ENCODE data around the gene SETX. TPM values are rescaled to one million over a fixed set of nuclear protein-coding genes. Genes with fewer than 3 reads are reported as not detected.
"Not testable (repeated sequence)": the region's sequence is repeated elsewhere in the genome, so short reads cannot be mapped to it uniquely, and the experiment has no call there.

The SETX gene
- polyA plus RNA-seq, 4 donors: 16.1 to 34.5 (median 17.8) TPM

DNA sequence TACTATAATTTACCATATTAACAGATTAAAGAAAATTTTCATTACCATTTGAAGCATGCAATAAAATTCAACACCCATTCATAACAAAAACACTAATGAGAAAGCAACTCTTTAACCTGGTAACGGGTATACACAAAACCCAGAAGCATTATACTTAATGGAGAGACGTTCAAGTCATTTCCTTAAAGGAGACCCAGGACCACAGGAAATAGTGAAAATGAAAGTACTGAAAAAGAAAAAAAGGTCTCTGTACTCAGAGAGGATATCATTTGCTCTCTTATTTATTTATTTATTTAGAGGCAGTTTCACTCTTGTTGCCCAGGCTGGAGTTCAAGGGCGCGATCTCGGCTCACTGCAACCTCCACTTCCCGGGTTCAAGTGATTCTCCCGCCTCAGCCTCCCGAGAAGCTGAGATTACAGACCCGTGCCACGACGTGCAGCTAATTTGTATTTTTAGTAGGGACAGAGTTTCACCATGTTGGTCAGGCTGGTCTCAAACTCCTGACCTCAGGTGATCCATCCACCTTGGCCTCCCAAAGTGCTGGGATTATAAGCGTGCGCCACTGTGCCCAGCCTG, 61.6 kb downstream of the SETX start:
- WGBS, 3 donors: 72 to 84% (median 81%) methylated on average over 13 of the region's 13 CpGs
- Histone ChIP-seq H3K9me3 (ENCODE audit: control insufficient read depth in 2 of 2, insufficient read depth in 1 of 2, low read depth in 1 of 2, low read length in 1 of 2) (no peaks in the 10 kb centered on the region), H3K4me3 (ENCODE audit: low read depth in 1 of 3, low read length in 3 of 3) (no peak overlapping the region), H3K27ac (ENCODE audit: low read depth in 1 of 3, low read length in 2 of 3) (no peak overlapping the region), H3K36me3 (ENCODE audit: control insufficient read depth in 3 of 3, insufficient read depth in 2 of 3, low read depth in 1 of 3, low read length in 3 of 3) (peaks cover 11 to 39% (median 30%) of the 10 kb centered on the region in 3 donors), H3K4me1 (ENCODE audit: control insufficient read depth in 3 of 3, insufficient read depth in 2 of 3, low read depth in 1 of 3, low read length in 2 of 3) (peaks cover 3 to 5% (median 3%) of the 10 kb centered on the region in 3 donors), H3K27me3 (ENCODE audit: control insufficient read depth in 3 of 3, insufficient read depth in 3 of 3, low read length in 3 of 3) (no peaks in the 10 kb centered on the region)
- DNase-seq (peak in 1 of 2 donors; percentile 2), FAIRE-seq (no peak)

DNA sequence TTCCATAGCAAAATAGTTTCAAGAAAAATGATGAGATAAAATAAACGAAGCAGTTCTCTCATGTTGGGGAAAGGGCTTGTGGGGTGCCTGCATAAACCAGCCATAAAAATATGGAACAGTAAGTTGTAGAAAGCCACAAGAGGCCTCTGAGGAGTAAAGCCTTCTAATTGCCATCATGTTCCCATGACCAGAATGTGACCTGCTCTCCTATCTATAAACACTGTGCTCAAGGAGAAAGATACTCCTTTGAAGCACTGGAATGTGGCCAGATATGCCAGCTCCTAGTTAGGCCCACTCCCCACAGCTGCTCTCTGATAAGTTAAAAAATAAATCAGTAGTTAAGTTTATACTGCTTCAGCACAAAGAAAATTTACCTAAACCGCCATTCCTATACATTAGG, 65.8 kb downstream of the SETX start:
- Histone ChIP-seq H3K27me3 (ENCODE audit: control insufficient read depth in 3 of 3, insufficient read depth in 3 of 3, low read length in 3 of 3) (no peaks in the 10 kb centered on the region), H3K9me3 (ENCODE audit: control insufficient read depth in 2 of 2, insufficient read depth in 1 of 2, low read depth in 1 of 2, low read length in 1 of 2) (no peaks in the 10 kb centered on the region), H3K36me3 (ENCODE audit: control insufficient read depth in 3 of 3, insufficient read depth in 2 of 3, low read depth in 1 of 3, low read length in 3 of 3) (peaks cover 7 to 57% (median 25%) of the 10 kb centered on the region in 3 donors), H3K4me1 (ENCODE audit: control insufficient read depth in 3 of 3, insufficient read depth in 2 of 3, low read depth in 1 of 3, low read length in 2 of 3) (peaks cover 3 to 8% (median 5%) of the 10 kb centered on the region in 3 donors), H3K4me3 (ENCODE audit: low read depth in 1 of 3, low read length in 3 of 3) (no peak overlapping the region), H3K27ac (ENCODE audit: low read depth in 1 of 3, low read length in 2 of 3) (peak overlapping the region in 1 of 3 donors; percentile 45)
- FAIRE-seq (no peak), DNase-seq (peak in 1 of 2 donors; percentile 44)
- WGBS, 3 donors: 54 to 61% (median 54%) methylated on average over 2 of the region's 2 CpGs

DNA sequence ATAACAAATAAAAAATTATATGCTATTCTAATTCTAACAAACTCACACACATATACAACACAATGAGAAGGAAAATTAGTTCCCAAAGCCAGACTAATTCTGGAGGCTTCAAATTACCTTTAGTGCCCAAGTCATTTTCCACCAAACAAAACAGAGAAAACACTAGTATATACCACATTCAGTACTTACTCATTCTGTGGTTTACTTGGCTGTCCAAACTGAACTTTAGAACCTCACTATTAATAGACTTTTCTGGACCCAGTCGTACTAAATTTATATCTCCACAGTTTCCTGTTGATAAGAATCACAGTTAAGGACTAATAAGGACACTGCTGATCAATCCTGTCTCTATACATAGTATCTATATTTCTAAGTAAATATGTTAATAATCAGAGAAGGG, 66.4 kb downstream of the SETX start:
- H3K27me3 ChIP-seq (ENCODE audit: control insufficient read depth in 3 of 3, insufficient read depth in 3 of 3, low read length in 3 of 3): no peaks in the 10 kb centered on the region
- DNase-seq (peak in 1 of 2 donors; percentile 15), FAIRE-seq (no peak)
- H3K36me3 ChIP-seq (ENCODE audit: control insufficient read depth in 3 of 3, insufficient read depth in 2 of 3, low read depth in 1 of 3, low read length in 3 of 3): peaks cover 7 to 58% (median 27%) of the 10 kb centered on the region in 3 donors
- no peaks in the 10 kb centered on the region for H3K9me3 ChIP-seq (ENCODE audit: control insufficient read depth in 2 of 2, insufficient read depth in 1 of 2, low read depth in 1 of 2, low read length in 1 of 2)
- 2 to 3% (median 3%) methylated on average over 1 of the region's 1 CpG for WGBS, 3 donors
- H3K27ac ChIP-seq (ENCODE audit: low read depth in 1 of 3, low read length in 2 of 3): peak overlapping the region in 1 of 3 donors; percentile 29
- H3K4me1 ChIP-seq (ENCODE audit: control insufficient read depth in 3 of 3, insufficient read depth in 2 of 3, low read depth in 1 of 3, low read length in 2 of 3): peaks cover 3 to 8% (median 5%) of the 10 kb centered on the region in 3 donors
- H3K4me3 ChIP-seq (ENCODE audit: low read depth in 1 of 3, low read length in 3 of 3): no peak overlapping the region

DNA sequence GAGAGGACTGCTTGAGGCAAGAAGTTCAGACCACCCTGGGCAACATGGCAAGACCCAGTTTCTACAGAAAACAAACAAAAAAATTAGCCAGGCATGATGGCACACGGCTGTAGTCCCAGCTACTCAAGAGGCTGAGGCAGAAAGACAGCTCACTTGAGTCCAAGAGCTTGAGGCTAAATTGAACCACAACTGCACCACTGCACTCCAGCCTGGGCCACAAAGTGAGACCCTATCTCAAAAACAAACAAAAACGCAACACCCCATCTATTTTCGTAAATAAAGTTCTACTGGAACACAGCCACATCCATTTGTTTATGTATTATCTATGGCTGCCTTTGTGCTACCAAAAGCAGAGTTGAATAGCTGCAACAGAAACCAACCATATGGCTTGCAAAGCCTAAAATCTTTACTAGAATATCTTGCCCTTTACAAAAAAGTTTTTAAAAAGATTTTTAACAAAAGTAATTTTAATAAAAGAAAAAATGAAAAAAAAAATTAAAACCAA, 67.5 kb downstream of the SETX start:
- Histone ChIP-seq H3K4me1 (ENCODE audit: control insufficient read depth in 3 of 3, insufficient read depth in 2 of 3, low read depth in 1 of 3, low read length in 2 of 3) (peaks cover 3 to 8% (median 5%) of the 10 kb centered on the region in 3 donors), H3K9me3 (ENCODE audit: control insufficient read depth in 2 of 2, insufficient read depth in 1 of 2, low read depth in 1 of 2, low read length in 1 of 2) (no peaks in the 10 kb centered on the region), H3K4me3 (ENCODE audit: low read depth in 1 of 3, low read length in 3 of 3) (no peak overlapping the region), H3K36me3 (ENCODE audit: control insufficient read depth in 3 of 3, insufficient read depth in 2 of 3, low read depth in 1 of 3, low read length in 3 of 3) (peaks cover 11 to 56% (median 33%) of the 10 kb centered on the region in 3 donors), H3K27me3 (ENCODE audit: control insufficient read depth in 3 of 3, insufficient read depth in 3 of 3, low read length in 3 of 3) (no peaks in the 10 kb centered on the region), H3K27ac (ENCODE audit: low read depth in 1 of 3, low read length in 2 of 3) (no peak overlapping the region)
- no peak for DNase-seq
- FAIRE-seq: no peak
- WGBS, 3 donors: 70 to 91% (median 80%) methylated on average over 3 of the region's 3 CpGs

DNA sequence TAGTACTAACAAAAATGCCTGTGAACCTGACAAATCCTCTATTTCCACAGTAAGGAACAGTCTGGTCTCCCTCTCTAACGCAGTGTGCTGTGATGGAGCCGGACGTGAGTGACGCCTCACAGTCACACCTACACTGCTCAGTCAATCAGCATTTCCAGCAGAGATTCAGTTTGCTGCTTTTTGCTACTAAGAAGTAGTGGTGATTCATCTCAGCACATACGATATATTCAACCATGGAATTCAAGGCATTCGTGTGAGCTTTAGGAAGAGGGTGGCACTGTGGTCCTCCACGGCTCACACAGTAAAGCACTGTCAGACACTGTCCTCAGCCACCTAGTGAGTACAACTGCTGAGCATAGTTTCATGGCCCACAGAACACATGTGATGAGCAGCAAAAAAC, 70.9 kb downstream of the SETX start:
- Histone ChIP-seq H3K36me3 (ENCODE audit: control insufficient read depth in 3 of 3, insufficient read depth in 2 of 3, low read depth in 1 of 3, low read length in 3 of 3) (peaks cover 13 to 51% (median 44%) of the 10 kb centered on the region in 3 donors), H3K4me3 (ENCODE audit: low read depth in 1 of 3, low read length in 3 of 3) (no peak overlapping the region), H3K27ac (ENCODE audit: low read depth in 1 of 3, low read length in 2 of 3) (no peak overlapping the region), H3K4me1 (ENCODE audit: control insufficient read depth in 3 of 3, insufficient read depth in 2 of 3, low read depth in 1 of 3, low read length in 2 of 3) (peaks cover under 1 to 5% (median under 1%) of the 10 kb centered on the region in 3 donors), H3K27me3 (ENCODE audit: control insufficient read depth in 3 of 3, insufficient read depth in 3 of 3, low read length in 3 of 3) (no peaks in the 10 kb centered on the region), H3K9me3 (ENCODE audit: control insufficient read depth in 2 of 2, insufficient read depth in 1 of 2, low read depth in 1 of 2, low read length in 1 of 2) (no peaks in the 10 kb centered on the region)
- DNase-seq: no peak
- FAIRE-seq: no peak
- 90 to 96% (median 94%) methylated on average over 7 of the region's 7 CpGs for WGBS, 3 donors

DNA sequence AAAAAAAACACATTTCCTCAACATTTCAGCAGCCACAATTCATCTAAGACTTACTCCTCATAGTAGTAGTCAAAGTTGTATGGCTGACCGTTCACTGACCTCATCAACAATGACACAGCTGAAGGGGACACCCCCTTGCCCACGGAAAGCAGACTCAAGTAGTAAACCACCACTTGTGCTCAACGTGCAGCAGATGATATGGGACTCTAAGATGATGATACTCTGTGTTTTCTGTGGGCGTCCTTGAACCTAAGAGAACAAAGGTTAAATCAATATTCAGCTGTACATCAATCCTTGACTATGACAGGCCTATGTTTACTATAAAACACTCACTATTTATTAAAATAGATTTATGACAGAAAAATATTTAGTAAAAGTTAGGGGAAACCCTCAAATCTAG, 71.6 kb downstream of the SETX start:
- Histone ChIP-seq H3K27me3 (ENCODE audit: control insufficient read depth in 3 of 3, insufficient read depth in 3 of 3, low read length in 3 of 3) (no peaks in the 10 kb centered on the region), H3K36me3 (ENCODE audit: control insufficient read depth in 3 of 3, insufficient read depth in 2 of 3, low read depth in 1 of 3, low read length in 3 of 3) (peaks cover 14 to 53% (median 44%) of the 10 kb centered on the region in 3 donors), H3K27ac (ENCODE audit: low read depth in 1 of 3, low read length in 2 of 3) (no peak overlapping the region), H3K9me3 (ENCODE audit: control insufficient read depth in 2 of 2, insufficient read depth in 1 of 2, low read depth in 1 of 2, low read length in 1 of 2) (no peaks in the 10 kb centered on the region), H3K4me3 (ENCODE audit: low read depth in 1 of 3, low read length in 3 of 3) (no peak overlapping the region), H3K4me1 (ENCODE audit: control insufficient read depth in 3 of 3, insufficient read depth in 2 of 3, low read depth in 1 of 3, low read length in 2 of 3) (peaks cover 0 to 5% (median 0%) of the 10 kb centered on the region in 3 donors)
- no peak for FAIRE-seq
- 59 to 71% (median 61%) methylated on average over 4 of the region's 4 CpGs for WGBS, 3 donors
- no peak for DNase-seq

DNA sequence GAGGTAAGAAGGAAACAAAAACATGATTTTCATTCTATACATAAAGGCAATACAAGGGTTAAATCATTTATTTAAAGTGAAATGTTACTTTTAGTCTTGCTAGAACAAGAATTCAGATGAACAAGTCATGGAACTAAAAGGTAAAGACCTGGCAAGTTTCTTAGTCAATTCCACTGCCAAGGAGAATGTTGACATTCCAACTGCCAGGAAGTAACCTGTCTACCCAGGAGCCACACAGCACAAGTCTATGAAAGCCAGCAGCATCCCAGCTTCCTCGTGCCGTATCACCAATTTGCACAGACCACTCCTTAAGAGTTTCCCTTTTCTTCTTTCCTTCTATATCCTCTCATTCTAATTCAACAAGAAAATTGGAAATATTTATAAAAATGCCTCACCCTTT, 79.9 kb downstream of the SETX start:
- Histone ChIP-seq H3K4me3 (ENCODE audit: low read depth in 1 of 3, low read length in 3 of 3) (peak overlapping the region in 1 of 3 donors; percentile 6), H3K4me1 (ENCODE audit: control insufficient read depth in 3 of 3, insufficient read depth in 2 of 3, low read depth in 1 of 3, low read length in 2 of 3) (no peaks in the 10 kb centered on the region), H3K27ac (ENCODE audit: low read depth in 1 of 3, low read length in 2 of 3) (no peak overlapping the region), H3K9me3 (ENCODE audit: control insufficient read depth in 2 of 2, insufficient read depth in 1 of 2, low read depth in 1 of 2, low read length in 1 of 2) (no peaks in the 10 kb centered on the region), H3K27me3 (ENCODE audit: control insufficient read depth in 3 of 3, insufficient read depth in 3 of 3, low read length in 3 of 3) (no peaks in the 10 kb centered on the region), H3K36me3 (ENCODE audit: control insufficient read depth in 3 of 3, insufficient read depth in 2 of 3, low read depth in 1 of 3, low read length in 3 of 3) (peaks cover 21 to 46% (median 27%) of the 10 kb centered on the region in 3 donors)
- 95 to 100% (median 100%) methylated on average over 2 of the region's 2 CpGs for WGBS, 3 donors
- no peak for FAIRE-seq
- no peak for DNase-seq

DNA sequence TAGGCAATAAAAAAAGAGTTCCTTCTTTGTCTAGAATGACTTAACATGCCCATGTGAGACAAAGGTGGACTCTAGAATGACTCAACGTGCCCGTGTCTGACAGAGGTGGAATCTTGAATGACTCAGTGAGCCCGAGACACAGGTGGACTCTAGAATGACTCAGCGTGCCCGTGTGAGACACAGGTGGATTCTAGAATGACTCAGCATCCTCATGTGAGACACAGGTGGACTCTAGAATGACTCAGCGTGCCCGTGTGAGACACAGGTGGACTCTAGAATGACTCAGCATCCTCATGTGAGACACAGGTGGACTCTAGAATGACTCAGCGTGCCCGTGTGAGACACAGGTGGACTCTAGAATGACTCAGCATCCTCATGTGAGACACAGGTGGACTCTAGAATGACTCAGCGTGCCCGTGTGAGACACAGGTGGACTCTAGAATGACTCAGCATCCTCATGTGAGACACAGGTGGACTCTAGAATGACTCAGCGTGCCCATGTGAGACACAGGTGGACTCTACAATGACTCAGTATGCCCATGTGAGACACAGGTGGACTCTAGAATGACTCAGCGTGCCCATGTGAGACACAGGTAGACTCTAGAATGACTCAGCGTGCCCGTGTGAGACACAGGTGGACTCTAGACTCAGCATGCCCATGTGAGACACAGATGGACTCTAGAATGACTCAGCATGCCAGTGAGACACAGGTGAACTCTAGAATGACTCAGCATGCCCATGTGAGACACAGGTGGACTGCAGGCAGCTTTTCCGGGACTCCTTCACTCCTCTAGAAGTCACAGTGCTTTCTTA, 84.9 kb downstream of the SETX start:
- H3K27ac ChIP-seq (ENCODE audit: low read depth in 1 of 3, low read length in 2 of 3); H3K4me1 ChIP-seq (ENCODE audit: control insufficient read depth in 3 of 3, insufficient read depth in 2 of 3, low read depth in 1 of 3, low read length in 2 of 3); FAIRE-seq; H3K4me3 ChIP-seq (ENCODE audit: low read depth in 1 of 3, low read length in 3 of 3); H3K9me3 ChIP-seq (ENCODE audit: control insufficient read depth in 2 of 2, insufficient read depth in 1 of 2, low read depth in 1 of 2, low read length in 1 of 2); H3K27me3 ChIP-seq (ENCODE audit: control insufficient read depth in 3 of 3, insufficient read depth in 3 of 3, low read length in 3 of 3): not testable (repeated sequence)
- H3K36me3 ChIP-seq (ENCODE audit: control insufficient read depth in 3 of 3, insufficient read depth in 2 of 3, low read depth in 1 of 3, low read length in 3 of 3): peaks cover 14 to 37% (median 24%) of the 10 kb centered on the region in 3 donors
- 59 to 71% (median 62%) methylated on average over 11 to 14 of the region's 16 CpGs for WGBS, 3 donors
- peak; percentile 46 to 59 for DNase-seq
